ENCODE results near the gene ZNHIT1. TPM values are rescaled to one million over a fixed set of nuclear protein-coding genes. Genes with fewer than 3 reads are reported as not detected.

Gene ZNHIT1
- total and polyA plus RNA-seq, 2 of the 8 experiments (the other 6 are each of a cell fraction or from before 2014, with no cell fraction given) = 38.2 to 61.7 TPM

DNA sequence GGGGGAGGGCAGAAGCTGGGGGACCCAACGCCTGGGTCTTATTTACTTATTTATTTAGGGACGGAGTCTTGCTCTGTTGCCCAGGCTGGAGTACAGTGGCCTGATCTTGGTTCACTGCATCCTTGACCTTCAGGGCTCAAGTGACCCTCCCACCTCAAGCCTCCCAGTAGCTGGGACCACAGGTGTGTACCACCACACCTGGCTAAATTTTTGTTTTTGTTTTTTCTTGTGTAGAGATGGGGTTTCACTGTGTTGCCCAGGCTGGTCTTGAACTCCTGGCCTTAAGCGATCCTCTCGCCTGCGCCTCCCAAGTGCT is 15.4 kb upstream of the ZNHIT1 start:
- H2AK5ac ChIP-seq (ENCODE audit: low read depth, low read length) = no peak overlapping the region
- H4K8ac ChIP-seq (ENCODE audit: extremely low read depth, insufficient read depth, low read length) = peak overlapping the region; percentile 72; the same call in 1 of the 2 replicates
- WGBS, 2 experiments (ENCODE audit: extremely low coverage in 1 of 2, insufficient coverage in 1 of 2, insufficient read length in 1 of 2, insufficient replicate concordance in 2 of 2, low coverage in 1 of 2, low lambda C conversion rate in 2 of 2, missing lambda C conversion rate in 1 of 2) = 87% methylated on average over 5 of the region's 5 CpGs; no CpG with 5 or more reads in 1 of the 2 experiments
- peaks cover 0 to 16% (median 9%) of the 10 kb centered on the region in 4 experiments; a peak in 5 of 7 replicates for H3K27me3 ChIP-seq (replicated peaks in 1 of 4; ENCODE audit: control insufficient read depth in 3 of 4, extremely low read depth in 1 of 4, insufficient read depth in 3 of 4, low read length in 3 of 4)
- no peaks in the 10 kb centered on the region for H3K9me3 ChIP-seq (ENCODE audit: insufficient read depth in 2 of 2, low read depth in 1 of 2, low read length in 1 of 2)
- no peak for FAIRE-seq
- no peaks in the 10 kb centered on the region for H3K79me1 ChIP-seq (ENCODE audit: low read depth, low read length)
- no peaks in the 10 kb centered on the region for H3K36me3 ChIP-seq (ENCODE audit: control insufficient read depth in 2 of 4, insufficient read depth in 4 of 4, low read length in 3 of 4)
- H3K18ac ChIP-seq (ENCODE audit: extremely low read depth, low read length) = no peak overlapping the region
- H3K4me3 ChIP-seq (ENCODE audit: extremely low read depth in 1 of 4, insufficient read depth in 2 of 4, low read depth in 3 of 4, low read length in 4 of 4) = peak overlapping the region in 2 of 4 experiments; percentile 39 to 60; a peak in 3 of 8 replicates
- H3K4me1 ChIP-seq (replicated peaks in 1 of 4; ENCODE audit: control insufficient read depth in 3 of 4, insufficient read depth in 4 of 4, low read length in 3 of 4) = peaks cover 5 to 21% (median 14%) of the 10 kb centered on the region in 4 experiments
- no peak for DNase-seq (ENCODE audit: low read depth in 1 of 2, low spot score in 2 of 2)
- peaks cover 8% of the 10 kb centered on the region; the same call in 1 of the 2 replicates for H3K23me2 ChIP-seq (ENCODE audit: low read depth, low read length)
- H3K4me2 ChIP-seq (ENCODE audit: insufficient read depth in 1 of 2, low read depth in 2 of 2, low read length in 2 of 2) = peak overlapping the region; percentile 59 to 67
- TF ChIP-seq HDAC2 (IDR thresholded peaks at IDR 0.05; ENCODE audit: borderline replicate concordance in 1 of 2, low read depth in 2 of 2, low read length in 2 of 2) (0 out of 4 replicates have a peak, but pooled peaks of 1 of the 2 experiments have one; percentile 9), CTBP2 (IDR thresholded peaks at IDR 0.05; ENCODE audit: borderline replicate concordance, insufficient read depth, insufficient read length, low read length) (no peak)
- H3K14ac ChIP-seq (ENCODE audit: insufficient read length) = no peak overlapping the region
- no peak overlapping the region for H4K91ac ChIP-seq (replicated peaks; ENCODE audit: insufficient read length, low read length)
- no peak overlapping the region for H3K23ac ChIP-seq (ENCODE audit: insufficient read length)
- no peak overlapping the region for H2BK120ac ChIP-seq (replicated peaks; ENCODE audit: low read depth, low read length)
- no peak overlapping the region for H4K5ac ChIP-seq (ENCODE audit: insufficient read length, low read depth, low read length)
- H2BK15ac ChIP-seq (ENCODE audit: low read length) = no peak overlapping the region
- peak overlapping the region; percentile 52; the same call in 1 of the 2 replicates for H2BK5ac ChIP-seq (ENCODE audit: low read depth, low read length)
- ChIA-PET POLR2A (ENCODE audit: partially characterized antibody) (interaction anchor here (1.0 to 4.5 kb wide), 7 partner anchors 10 to 96 kb away, joined by 3 to 17 read pairs (median 6); partner anchors contain the start of genes PLOD3 and ZNHIT1), CTCF (ENCODE audit: partially characterized antibody) (interaction anchor here (0.8 to 3.0 kb wide), 7 partner anchors 11 to 80 kb away, joined by 3 to 22 read pairs (median 4); partner anchors contain the start of genes PLOD3 and ZNHIT1)
- H3K4ac ChIP-seq (replicated peaks; ENCODE audit: insufficient read length, low read depth, low read length) = no peak overlapping the region
- H3K56ac ChIP-seq (replicated peaks; ENCODE audit: insufficient read length, low read depth, low read length) = no peak overlapping the region
- H2BK12ac ChIP-seq (ENCODE audit: low read depth, low read length) = 0 out of 2 replicates have a peak overlapping the region, but pooled peaks have one; percentile 60
- H3K79me2 ChIP-seq (ENCODE audit: control insufficient read depth in 1 of 2, insufficient read depth in 2 of 2, low read length in 2 of 2) = no peaks in the 10 kb centered on the region
- H4K20me1 ChIP-seq (replicated peaks in 1 of 2; ENCODE audit: control insufficient read depth in 1 of 2, insufficient read depth in 2 of 2, low read length in 2 of 2) = peaks cover 0 to 2% of the 10 kb centered on the region in 2 experiments
- H2AFZ ChIP-seq (ENCODE audit: low read length) = no peak overlapping the region
- 0 out of 2 replicates have a peak overlapping the region, but pooled peaks have one; percentile 23 for H2BK20ac ChIP-seq (ENCODE audit: low read length)
- no peak overlapping the region for H3K27ac ChIP-seq (ENCODE audit: low read depth, low read length)
- H3K9ac ChIP-seq (replicated peaks in 1 of 4; ENCODE audit: extremely low read depth in 1 of 4, low read depth in 3 of 4, low read length in 3 of 4) = no peak overlapping the region
